GM23248 (cell line): Measurements from ENCODE around the gene KCNV2.

ENCODE experiments used
- EZH2 ChIP-seq: fragments of 200-600 bp; sonication (generic); IDR thresholded peaks from 2 replicates; pipeline ENCODE4 v1.6.1; 2018; ENCODE audit warnings: antibody characterized with exemption, mild to moderate bottlenecking; ENCODE audit not compliant: insufficient read depth, poor library complexity, severe bottlenecking
- EZH2phosphoT487 ChIP-seq: fragments of 200-600 bp; sonication (generic); IDR thresholded peaks from 2 replicates; pipeline ENCODE4 v1.6.1; 2018; ENCODE audit warnings: antibody characterized with exemption, moderate library complexity, mild to moderate bottlenecking, low read depth; ENCODE audit not compliant: insufficient read depth

DNA sequence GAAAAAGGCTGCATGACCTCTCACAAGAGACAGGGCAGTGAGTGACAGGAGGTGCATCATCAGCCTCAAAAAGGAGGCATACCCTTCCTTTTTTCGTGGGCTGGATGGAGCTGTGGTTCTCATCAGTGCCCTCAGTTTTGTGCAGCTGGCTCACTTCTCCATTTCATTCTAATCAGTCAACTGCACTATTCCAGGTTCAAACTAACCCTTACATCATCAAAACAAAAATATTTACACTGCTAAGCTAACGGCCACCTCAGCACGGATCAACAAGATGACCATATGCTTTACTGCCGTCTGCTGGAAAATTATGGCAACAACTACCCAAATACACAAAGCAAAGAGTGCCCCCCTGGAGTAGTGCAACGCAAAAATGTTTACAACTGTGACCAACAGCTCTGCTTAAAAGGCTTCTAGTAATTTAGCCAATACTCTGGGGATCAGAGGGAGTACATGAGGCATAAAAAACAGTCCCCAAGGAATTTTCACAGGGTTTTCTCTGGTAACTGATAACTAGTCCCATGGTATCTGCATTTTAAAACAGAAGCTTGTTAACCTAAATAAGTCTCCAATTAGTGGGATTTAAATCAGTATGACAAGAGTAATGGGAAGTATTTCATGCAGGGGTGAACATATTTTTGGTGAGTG is 10.8 kb downstream of the KCNV2 start:
- TF ChIP-seq EZH2phosphoT487, result no peak
- no peak for TF ChIP-seq EZH2
